Activated CD4-positive, CD25-positive, alpha-beta regulatory T cell treated with anti-CD3 and anti-CD28 coated beads, Interleukin-2, amount 50 U/mL, for 72 hours (primary cell): Measurements from ENCODE around the gene POMT1.

Source experiments
- DNase-seq: peaks from one replicate; pipeline ENCODE4 v3.0.0; 2021

Gene POMT1

GRCh38 chr9:131559421-131560000 is 56.8 kb downstream of the POMT1 start:
- no peak for DNase-seq

GRCh38 chr9:131562032-131562959 is 59.6 kb downstream of the POMT1 start:
- DNase-seq: no peak

GRCh38 chr9:131565369-131565768 is 62.7 kb downstream of the POMT1 start:
- DNase-seq: no peak

GRCh38 chr9:131566158-131566557 is 63.4 kb downstream of the POMT1 start:
- DNase-seq: no peak

- DNase-seq: no peak
These were observed 65.2 kb downstream of the POMT1 start for GRCh38 chr9:131567910-131568309.
